Cardiac atrium fibroblast (primary cell): ENCODE data around the gene SMPD3. TPM values are rescaled to one million over a fixed set of nuclear protein-coding genes. Genes with fewer than 3 reads are reported as not detected.

Experiments used
- total RNA-seq: library from RNA; depleted of rRNA; stranded (reverse); fragments of >200 nt; gene quantifications from 2 replicates; pipeline ENCODE4 v1.2.3, GENCODE V29; 2015

The SMPD3 gene
- total RNA-seq: not detected in 2 replicates

GRCh38 chr16:68448360-68448970 is at the start of gene SMPD3:
Gene SMPD3, minus strand, starts transcription at chr16:68448508. Its CDS starts 76,327 bp downstream, at chr16:68372181.

GRCh38 chr16:68310774-68311511 is 137.4 kb downstream of the SMPD3 start, which contains the start of the genes PRMT7 and SLC7A6OS:
Gene PRMT7, plus strand, starts transcription at chr16:68311019. Its CDS starts 4,961 bp downstream, at chr16:68315980.
Gene SLC7A6OS, minus strand, starts transcription at chr16:68310946. Its CDS starts 20 bp downstream, at chr16:68310926.

Other genes starting within 250 kb of the SMPD3 start
- gene ESRP2, start 212.4 kb downstream of the SMPD3 start, total RNA-seq: 0.36 and 1.1 TPM in 2 replicates
- 12.6 and 16.0 TPM in 2 replicates for gene PLA2G15, start 203.1 kb downstream of the SMPD3 start, total RNA-seq
- 21.7 and 38.7 TPM in 2 replicates for gene SLC7A6, start 184.0 kb downstream of the SMPD3 start, total RNA-seq
- 4.3 and 4.7 TPM in 2 replicates for gene SLC7A6OS, start 137.6 kb downstream of the SMPD3 start, total RNA-seq
- 30.0 and 32.0 TPM in 2 replicates for gene PRMT7, start 137.5 kb downstream of the SMPD3 start, total RNA-seq
- gene ZFP90, start 90.8 kb upstream of the SMPD3 start, total RNA-seq: 12.5 and 53.1 TPM in 2 replicates
- 0.16 TPM in 1 of 2 replicates, not detected in the other for gene CDH3, start 196.8 kb upstream of the SMPD3 start, total RNA-seq